OCI-LY3 (cell line): Measurements from ENCODE around the gene INPP5A.

Source experiments
- EZH2phosphoT487 ChIP-seq: fragments of 200-600 bp; shearing (Covaris generic); IDR thresholded peaks from 2 replicates; pipeline ENCODE4 v1.6.1; 2018; ENCODE audit warnings: antibody characterized with exemption, mixed run types, low read depth
- TF ChIP-seq, protein P1 (sequence below): fragments of 200-600, 300-600 bp; sonication (generic); IDR thresholded peaks from 2 replicates; pipeline ENCODE4 v1.5.1; 2014; ENCODE audit warnings: antibody characterized with exemption, low read length, low read depth

DNA sequence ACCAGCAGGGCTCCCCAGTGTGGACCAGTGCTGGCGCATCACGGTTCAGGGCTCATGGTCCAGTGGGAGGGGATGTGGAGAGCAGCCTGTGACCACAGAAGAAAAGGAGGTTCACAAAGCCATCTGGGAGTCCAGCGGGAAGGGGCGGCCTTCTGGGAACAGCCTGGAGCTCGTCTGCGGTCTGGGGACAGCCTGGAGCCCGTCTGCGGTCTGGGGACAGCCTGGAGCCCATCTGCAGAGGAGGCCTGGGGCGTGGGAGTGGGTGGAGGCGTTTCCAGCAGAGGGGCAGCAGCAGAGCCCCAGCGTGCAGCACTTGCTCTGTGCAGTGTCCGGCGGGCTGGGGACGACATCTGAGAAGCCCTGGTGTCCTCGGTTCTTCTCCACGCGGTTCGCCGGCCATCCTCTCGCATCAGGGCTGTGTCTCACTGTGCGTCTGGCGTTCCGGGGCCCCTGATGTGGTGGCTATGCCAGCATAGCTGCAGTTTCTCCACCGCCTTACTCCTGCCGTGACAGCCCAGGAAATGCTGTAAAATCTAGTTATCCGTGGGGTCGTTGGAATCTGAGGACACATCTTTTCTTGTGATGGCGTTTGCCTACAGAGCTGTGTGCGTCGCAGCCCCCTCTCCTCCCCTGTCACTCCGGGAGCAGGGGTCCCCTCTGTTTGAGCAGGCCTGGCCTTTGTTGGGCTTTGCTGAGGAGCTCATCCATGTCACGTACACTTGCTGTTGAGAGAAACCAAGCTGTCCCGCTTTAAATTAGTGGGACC, 104.6 kb downstream of the INPP5A start:
- TF ChIP-seq, protein P1, sequence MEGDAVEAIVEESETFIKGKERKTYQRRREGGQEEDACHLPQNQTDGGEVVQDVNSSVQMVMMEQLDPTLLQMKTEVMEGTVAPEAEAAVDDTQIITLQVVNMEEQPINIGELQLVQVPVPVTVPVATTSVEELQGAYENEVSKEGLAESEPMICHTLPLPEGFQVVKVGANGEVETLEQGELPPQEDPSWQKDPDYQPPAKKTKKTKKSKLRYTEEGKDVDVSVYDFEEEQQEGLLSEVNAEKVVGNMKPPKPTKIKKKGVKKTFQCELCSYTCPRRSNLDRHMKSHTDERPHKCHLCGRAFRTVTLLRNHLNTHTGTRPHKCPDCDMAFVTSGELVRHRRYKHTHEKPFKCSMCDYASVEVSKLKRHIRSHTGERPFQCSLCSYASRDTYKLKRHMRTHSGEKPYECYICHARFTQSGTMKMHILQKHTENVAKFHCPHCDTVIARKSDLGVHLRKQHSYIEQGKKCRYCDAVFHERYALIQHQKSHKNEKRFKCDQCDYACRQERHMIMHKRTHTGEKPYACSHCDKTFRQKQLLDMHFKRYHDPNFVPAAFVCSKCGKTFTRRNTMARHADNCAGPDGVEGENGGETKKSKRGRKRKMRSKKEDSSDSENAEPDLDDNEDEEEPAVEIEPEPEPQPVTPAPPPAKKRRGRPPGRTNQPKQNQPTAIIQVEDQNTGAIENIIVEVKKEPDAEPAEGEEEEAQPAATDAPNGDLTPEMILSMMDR: no peak
- no peak for TF ChIP-seq EZH2phosphoT487
